Endothelial cell of hepatic sinusoid (primary cell): ENCODE measurements around the gene ZNF652.
"Not testable (repeated sequence)": the region's sequence is repeated elsewhere in the genome, so short reads cannot be mapped to it uniquely, and the experiment has no call there.

Experiments
- in situ Hi-C: cut with HindIII; loops from 2 replicates; pipeline ENCODE4 v1.10.0; 2017; ENCODE audit warnings: low sequenced_read_pairs

ZNF652 gene

GRCh38 chr17:49387498-49388289, 25.6 kb upstream of the ZNF652 start:
- in situ Hi-C loops, result loop anchor here (5.0 kb wide), 1 partner anchor 50 kb away; no protein-coding TSS in a partner anchor

DNA sequence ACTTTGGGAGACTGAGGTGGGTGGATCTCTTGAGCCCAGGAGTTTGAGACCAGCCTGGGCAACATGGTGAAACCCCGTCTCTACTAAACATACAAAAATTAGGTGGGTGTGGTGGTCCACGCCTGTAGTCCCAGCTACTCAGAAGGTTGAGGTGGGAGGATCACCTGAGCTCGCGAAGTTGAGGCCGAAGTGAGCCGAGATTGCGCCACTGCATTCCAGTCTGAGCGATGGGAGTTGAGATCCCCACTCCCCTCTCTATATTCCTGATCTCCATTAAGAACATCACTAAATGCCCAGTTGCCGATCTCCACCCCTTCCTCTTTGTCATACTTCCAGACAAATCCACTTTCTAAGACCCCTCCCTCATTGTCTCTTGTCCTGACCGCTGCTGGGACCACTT, 24.3 kb upstream of the ZNF652 start:
- in situ Hi-C loops, result loop anchor here (5.0 kb wide), 1 partner anchor 51 kb away; no protein-coding TSS in a partner anchor

DNA sequence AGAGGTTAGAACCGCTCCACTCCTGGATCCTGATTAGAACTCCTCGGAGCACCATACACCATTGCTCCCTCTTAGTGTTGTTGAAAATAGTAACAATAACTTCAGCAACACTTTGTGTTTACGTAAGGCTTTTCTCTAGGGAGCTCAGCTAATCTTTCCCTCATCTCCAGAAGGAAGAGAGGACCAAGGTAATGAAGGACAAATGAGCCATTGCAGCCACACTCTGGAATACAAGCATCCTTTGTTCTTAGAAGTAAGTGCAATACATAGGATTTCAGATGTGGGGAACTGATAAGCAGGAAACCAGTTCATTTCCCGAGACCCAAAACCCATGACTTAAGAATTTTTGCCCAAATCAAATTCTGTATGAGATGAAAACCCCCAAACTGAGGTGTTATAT, 22.9 kb upstream of the ZNF652 start:
- in situ Hi-C loops, result loop anchor here (5.0 kb wide), 1 partner anchor 52 kb away; no protein-coding TSS in a partner anchor

DNA sequence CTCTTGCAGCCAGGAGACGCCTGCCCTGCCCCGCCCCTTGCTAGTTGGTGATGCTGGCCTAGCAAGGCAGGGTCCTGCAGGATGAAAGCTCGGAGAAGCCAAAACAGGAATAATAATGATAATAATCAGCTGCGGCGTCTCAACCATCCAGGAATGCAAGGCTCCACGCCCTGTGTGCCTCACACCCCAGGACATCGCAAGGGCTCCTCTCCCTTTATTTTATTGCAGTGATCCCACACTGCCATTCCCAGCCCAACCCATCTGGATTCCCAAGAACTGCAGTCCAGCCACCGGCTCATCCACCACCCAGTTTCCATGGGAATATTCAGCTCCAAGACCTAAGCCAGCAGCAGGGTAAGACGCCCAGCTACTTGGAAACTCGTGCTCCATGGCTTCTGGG, 21.0 kb upstream of the ZNF652 start:
- in situ Hi-C loops, result no loop called here

GRCh38 chr17:49382556-49382955, 20.5 kb upstream of the ZNF652 start:
- in situ Hi-C loops, result no loop called here

DNA sequence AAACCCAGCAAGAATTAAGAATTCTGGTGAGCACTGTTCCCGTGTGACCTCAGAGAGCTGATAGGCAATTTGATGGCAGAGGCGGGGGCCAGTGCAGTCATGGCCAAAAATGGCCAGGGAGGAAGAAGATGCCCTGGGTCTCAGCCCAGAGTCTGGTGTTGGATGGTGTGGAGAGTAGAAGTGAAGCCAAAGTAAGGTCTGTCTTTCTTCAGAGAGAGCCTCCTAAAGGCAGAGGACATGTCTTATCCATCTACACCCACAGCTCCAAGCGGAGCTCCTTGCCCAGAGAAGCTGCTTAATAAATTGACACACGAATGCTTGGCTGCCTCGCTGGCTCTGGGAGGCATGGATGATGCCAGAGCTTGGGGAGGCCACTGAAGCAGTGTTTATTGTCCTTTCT, 19.7 kb upstream of the ZNF652 start:
- in situ Hi-C loops, result no loop called here

- in situ Hi-C loops, result no loop called here
Observed at GRCh38 chr17:49381033-49381432, 19.0 kb upstream of the ZNF652 start.

DNA sequence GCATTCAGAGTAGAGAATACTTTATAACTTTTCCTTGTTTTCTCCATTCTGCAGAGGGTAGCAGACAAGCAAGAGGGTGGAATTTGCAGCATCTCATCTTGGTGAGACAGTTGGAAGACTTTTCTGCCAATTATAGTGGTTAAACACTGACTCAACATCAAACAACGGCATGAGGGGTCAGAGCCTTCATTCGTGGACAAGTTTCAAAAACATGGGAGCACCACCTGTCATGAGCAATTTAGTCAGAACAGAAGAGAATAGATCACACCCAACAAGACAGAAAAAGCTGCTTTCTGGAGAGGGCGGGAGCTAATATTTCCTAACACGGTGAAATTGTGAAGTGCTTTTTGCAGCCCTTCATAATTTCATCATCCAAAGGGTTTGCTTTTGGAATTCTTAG, 17.9 kb upstream of the ZNF652 start:
- in situ Hi-C loops, result loop anchor here (10.0 kb wide), 1 partner anchor 95 kb away; no protein-coding TSS in a partner anchor

- in situ Hi-C loops, result loop anchor here (10.0 kb wide), 1 partner anchor 94 kb away; no protein-coding TSS in a partner anchor
Observed at GRCh38 chr17:49378311-49378710, 16.3 kb upstream of the ZNF652 start.

DNA sequence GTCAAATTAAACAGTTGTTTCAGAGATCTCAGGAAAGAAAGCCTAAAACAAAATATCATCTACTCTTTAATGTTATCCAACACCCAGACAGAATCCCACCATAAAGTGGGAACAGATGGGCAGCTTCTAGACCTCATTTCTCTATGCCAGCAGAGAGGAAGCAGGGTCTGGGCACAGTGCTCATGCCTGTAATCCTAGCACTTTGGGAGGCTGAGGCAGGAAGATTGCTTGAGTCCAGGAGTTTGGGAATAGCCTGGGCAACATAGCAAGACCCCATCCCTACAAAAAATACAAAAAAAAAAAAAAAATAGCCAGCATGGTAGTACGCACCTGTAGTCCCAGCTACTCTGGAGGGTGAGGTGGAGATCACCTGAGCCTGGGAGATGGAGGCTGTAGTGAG, 13.5 kb upstream of the ZNF652 start:
- in situ Hi-C loops, result loop anchor here (10.0 kb wide), 1 partner anchor 91 kb away; no protein-coding TSS in a partner anchor

DNA sequence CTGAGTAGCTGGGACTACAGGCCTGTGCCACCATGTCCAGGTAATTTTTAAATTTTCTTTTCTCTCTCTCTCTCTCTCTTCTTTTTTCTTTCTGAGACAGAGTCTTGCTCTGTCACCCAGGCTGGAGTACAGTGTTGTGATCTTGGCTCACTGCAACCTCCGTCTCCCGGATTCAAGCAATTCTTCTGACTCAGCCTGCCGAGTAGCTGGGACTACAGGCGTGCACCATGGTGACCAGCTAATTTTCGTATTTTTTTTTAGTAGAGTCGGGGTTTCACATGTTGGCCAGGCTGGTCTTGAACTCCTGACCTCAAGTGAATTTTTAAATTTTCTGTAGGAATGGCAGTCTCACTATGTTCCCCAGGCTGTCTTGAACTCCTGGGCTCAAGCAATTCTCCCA, 11.1 kb upstream of the ZNF652 start:
- in situ Hi-C loops, result loop anchor here (10.0 kb wide), 1 partner anchor 88 kb away; no protein-coding TSS in a partner anchor

DNA sequence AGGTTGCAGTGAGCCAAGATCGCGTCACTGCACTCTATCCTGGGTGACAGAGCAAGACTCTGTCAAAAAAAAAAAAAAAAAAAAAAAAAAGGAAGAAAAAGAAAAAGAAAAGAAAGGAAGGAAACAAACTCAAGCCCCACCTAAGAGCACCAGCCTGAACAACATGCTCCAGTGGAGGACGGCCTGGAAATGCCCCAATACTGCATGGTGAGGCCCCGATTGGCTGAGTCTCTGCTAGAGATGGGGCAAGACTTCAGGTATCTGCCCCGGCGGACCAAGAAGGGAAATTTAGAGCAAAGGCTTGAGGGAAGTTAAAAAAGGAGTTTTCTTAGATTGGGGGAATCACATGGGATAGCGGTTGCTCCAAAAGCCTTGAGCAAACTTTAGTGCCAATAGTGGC, 10.4 kb upstream of the ZNF652 start:
- in situ Hi-C loops, result loop anchor here (10.0 kb wide), 1 partner anchor 88 kb away; no protein-coding TSS in a partner anchor

GRCh38 chr17:49370971-49371834, 9.2 kb upstream of the ZNF652 start:
- in situ Hi-C loops, result loop anchor here (10.0 kb wide), 1 partner anchor 86 kb away; no protein-coding TSS in a partner anchor

DNA sequence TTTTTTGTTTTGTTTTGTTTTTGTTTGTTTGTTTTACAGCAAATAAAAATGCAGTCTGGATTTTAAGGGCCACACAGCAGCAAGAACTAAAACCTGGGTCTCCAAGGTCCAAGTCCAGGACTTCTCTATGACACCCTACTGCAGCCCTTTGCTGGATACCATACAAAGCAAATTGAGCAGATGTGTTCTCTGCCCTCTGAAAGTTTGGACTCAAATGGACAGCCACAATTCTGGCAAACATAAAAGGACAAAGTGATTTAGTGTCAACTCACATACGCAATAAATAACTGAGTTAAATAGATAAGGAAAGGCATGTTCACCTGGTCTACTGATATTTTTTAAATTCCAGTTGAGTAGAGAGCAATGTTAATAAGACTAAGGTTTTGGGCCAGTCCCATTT, 7.7 kb upstream of the ZNF652 start:
- in situ Hi-C loops, result loop anchor here (10.0 kb wide), 1 partner anchor 85 kb away; no protein-coding TSS in a partner anchor

DNA sequence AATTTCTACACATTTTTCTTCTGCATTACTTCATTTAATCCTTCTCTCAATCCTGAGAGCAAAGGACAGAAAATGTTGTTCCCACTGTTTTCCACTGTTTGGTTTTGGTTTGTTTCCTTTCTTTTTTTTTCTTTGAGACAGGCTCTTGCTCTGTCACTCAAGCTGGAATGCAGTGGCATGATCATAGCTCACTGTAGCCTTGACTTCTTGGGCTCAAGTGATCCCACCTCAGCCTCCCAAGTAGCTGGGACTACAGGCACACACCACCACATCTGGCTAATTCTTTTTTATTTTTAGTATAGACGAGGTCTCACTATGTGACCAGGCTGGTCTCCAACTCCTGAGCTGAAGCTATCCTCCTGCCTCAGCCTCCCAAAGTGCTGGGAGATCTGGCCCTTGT, 7.0 kb upstream of the ZNF652 start:
- in situ Hi-C loops, result no loop called here

- in situ Hi-C loops, result no loop called here
Observed at GRCh38 chr17:49365667-49366066, 3.6 kb upstream of the ZNF652 start.

GRCh38 chr17:49365126-49365525, 3.1 kb upstream of the ZNF652 start:
- in situ Hi-C loops, result not testable (repeated sequence)

GRCh38 chr17:49364119-49364518, 2.1 kb upstream of the ZNF652 start:
- in situ Hi-C loops, result no loop called here

DNA sequence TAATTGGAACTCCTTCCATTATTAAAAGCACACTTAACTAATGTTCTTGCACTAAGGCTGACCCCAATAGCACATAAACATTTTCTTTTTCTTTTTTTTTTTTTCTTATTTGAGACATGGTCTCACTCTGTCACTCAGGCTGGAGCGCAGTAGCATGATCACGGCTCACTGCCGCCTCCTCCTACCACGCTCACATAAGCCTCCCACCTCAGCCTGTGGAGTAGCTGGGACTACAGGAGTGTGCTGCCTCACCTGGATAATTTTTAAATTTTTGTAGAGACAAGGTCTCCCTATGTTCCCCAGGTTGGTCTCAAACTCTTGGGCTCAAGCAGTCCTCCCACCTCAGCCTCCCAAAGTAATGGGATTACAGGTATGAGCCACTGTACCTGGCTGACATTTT, 1.2 kb upstream of the ZNF652 start:
- in situ Hi-C loops, result no loop called here

GRCh38 chr17:49362723-49363117, 670 bp upstream of the ZNF652 start:
- in situ Hi-C loops, result no loop called here

DNA sequence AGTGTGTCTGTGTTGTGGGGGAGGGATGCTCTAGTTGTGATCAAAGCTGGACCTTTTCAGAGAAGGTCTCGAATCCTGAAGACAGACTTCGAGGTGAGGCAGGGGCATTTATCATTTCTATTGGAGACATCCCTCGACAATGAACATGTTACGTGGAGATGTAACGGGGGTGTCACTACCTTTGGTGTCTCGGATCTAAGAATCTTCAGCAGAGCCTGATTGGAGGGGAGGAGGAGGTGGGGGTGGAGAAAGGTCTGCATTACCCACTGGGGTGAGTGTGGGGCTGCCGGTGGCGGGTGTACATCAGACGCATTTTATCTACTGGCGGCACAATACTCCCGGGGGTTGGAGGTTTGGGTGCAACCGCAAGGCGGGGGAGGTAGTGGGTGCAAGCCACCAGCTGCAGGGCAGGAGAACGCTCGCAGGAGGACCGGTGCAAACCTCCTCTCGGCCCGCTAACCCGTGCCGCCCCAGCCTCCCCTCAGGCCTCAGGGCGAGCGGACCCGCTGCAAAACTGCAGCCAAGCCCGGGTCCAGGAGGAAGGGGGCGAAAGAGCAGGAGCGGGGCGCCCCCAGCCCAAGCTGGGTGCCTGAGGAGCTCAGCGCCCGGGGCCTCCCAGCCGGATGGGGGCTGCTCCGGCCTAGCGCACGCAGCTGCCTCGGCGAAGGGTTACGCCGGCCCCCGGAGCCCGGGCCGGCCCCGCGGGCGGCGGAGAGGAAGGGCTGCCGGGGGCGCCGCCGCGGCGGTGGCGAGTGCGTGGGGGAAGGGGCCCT, 735 bp downstream of the ZNF652 start:
- in situ Hi-C loops, result no loop called here
